MM.1S (cell line): Measurements from ENCODE around the gene ATG2B.

ENCODE experiments used
- CTCF ChIP-seq: fragments of 300-600 bp; sonication (generic); IDR thresholded peaks from 2 replicates; pipeline ENCODE4 v1.5.1; 2016; ENCODE audit warnings: antibody characterized with exemption, low read length, mixed read lengths
- EZH2 ChIP-seq: fragments of 300-600 bp; sonication (generic); optimal IDR thresholded peaks from 2 replicates; pipeline ENCODE3; 2017; ENCODE audit warnings: low read depth, mild to moderate bottlenecking, antibody characterized with exemption, low read length, mixed read lengths

GRCh38 chr14:96393071-96393691 lies 30.0 kb upstream of the ATG2B start:
- TF ChIP-seq CTCF (no peak), EZH2 (no peak)
